HEK293 (cell line): ENCODE measurements around the gene DNMBP.

Experiments used
- KLF1 ChIP-seq: fragments of 450-650 bp; formaldehyde crosslinking; IDR thresholded peaks from 2 replicates; pipeline ENCODE4 v1.5.1; 2016; ENCODE audit warnings: missing biosample characterization, missing genetic modification characterization
- KLF9 ChIP-seq: fragments of 450-650 bp; formaldehyde crosslinking; IDR thresholded peaks from 2 replicates; pipeline ENCODE4 v1.5.1; 2016; ENCODE audit warnings: missing biosample characterization, missing genetic modification characterization, low read depth
- TCF7L2 ChIP-seq: IDR thresholded peaks from 2 replicates; pipeline ENCODE4 v1.6.1; 2011; ENCODE audit warnings: low read depth, mild to moderate bottlenecking, inconsistent platforms, low read length, moderate library complexity, borderline replicate concordance
- YY1 ChIP-seq: fragments of 450-650 bp; formaldehyde crosslinking; IDR thresholded peaks from 2 replicates; pipeline ENCODE4 v1.5.1; 2018; ENCODE audit warnings: missing biosample characterization, missing genetic modification characterization
- ZNF121 ChIP-seq: fragments of 450-650 bp; formaldehyde crosslinking; IDR thresholded peaks from 2 replicates; pipeline ENCODE4 v1.5.1; 2016; ENCODE audit warnings: missing biosample characterization, missing genetic modification characterization
- ZNF24 ChIP-seq: fragments of 450-650 bp; formaldehyde crosslinking; IDR thresholded peaks from 2 replicates; pipeline ENCODE4 v1.5.1; 2016; ENCODE audit warnings: missing biosample characterization, missing genetic modification characterization
- TF ChIP-seq, protein P1 (sequence below): fragments of 450-650 bp; formaldehyde crosslinking; IDR thresholded peaks from 2 replicates; pipeline ENCODE4 v1.5.1; 2016; ENCODE audit warnings: missing biosample characterization, missing genetic modification characterization, low read depth
- TF ChIP-seq, protein P2 (sequence below): fragments of 450-650 bp; formaldehyde crosslinking; IDR thresholded peaks from 2 replicates; pipeline ENCODE4 v1.5.1; 2016; ENCODE audit warnings: missing biosample characterization, missing genetic modification characterization, low read depth
- TF ChIP-seq, protein P3 (sequence below): fragments of 450-650 bp; formaldehyde crosslinking; IDR thresholded peaks from 2 replicates; pipeline ENCODE4 v1.5.1; 2016; ENCODE audit warnings: missing biosample characterization, missing genetic modification characterization

DNA sequence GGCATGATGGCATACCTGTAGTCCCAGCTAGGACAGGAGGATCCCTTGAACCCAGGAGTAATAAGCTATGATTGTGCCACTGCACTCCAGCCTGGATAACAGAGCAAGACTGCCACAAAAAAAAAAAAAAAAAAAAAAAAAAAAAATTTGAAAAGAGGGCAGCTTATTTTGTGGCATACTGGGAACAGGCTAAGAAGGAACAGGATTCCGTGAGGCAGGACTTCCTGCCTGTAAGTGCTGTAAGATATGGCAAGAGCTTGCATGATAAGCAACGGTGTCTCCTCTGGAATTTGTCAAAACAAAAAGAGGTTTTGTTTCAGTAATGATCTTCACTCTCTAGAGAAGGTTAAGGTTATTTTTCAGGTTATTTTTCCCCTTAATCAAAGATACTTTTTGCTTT, 126.2 kb downstream of the DNMBP start:
- no peak for TF ChIP-seq ZNF121
- TF ChIP-seq, protein P1, sequence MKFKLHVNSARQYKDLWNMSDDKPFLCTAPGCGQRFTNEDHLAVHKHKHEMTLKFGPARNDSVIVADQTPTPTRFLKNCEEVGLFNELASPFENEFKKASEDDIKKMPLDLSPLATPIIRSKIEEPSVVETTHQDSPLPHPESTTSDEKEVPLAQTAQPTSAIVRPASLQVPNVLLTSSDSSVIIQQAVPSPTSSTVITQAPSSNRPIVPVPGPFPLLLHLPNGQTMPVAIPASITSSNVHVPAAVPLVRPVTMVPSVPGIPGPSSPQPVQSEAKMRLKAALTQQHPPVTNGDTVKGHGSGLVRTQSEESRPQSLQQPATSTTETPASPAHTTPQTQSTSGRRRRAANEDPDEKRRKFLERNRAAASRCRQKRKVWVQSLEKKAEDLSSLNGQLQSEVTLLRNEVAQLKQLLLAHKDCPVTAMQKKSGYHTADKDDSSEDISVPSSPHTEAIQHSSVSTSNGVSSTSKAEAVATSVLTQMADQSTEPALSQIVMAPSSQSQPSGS: no peak
- TF ChIP-seq KLF1 (tag by site-specific recombination): no peak
- TF ChIP-seq, protein P2, sequence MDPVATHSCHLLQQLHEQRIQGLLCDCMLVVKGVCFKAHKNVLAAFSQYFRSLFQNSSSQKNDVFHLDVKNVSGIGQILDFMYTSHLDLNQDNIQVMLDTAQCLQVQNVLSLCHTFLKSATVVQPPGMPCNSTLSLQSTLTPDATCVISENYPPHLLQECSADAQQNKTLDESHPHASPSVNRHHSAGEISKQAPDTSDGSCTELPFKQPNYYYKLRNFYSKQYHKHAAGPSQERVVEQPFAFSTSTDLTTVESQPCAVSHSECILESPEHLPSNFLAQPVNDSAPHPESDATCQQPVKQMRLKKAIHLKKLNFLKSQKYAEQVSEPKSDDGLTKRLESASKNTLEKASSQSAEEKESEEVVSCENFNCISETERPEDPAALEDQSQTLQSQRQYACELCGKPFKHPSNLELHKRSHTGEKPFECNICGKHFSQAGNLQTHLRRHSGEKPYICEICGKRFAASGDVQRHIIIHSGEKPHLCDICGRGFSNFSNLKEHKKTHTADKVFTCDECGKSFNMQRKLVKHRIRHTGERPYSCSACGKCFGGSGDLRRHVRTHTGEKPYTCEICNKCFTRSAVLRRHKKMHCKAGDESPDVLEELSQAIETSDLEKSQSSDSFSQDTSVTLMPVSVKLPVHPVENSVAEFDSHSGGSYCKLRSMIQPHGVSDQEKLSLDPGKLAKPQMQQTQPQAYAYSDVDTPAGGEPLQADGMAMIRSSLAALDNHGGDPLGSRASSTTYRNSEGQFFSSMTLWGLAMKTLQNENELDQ (tag by site-specific recombination): no peak
- TF ChIP-seq ZNF24: no peak
- no peak for TF ChIP-seq TCF7L2
- no peak for TF ChIP-seq KLF9 (tag by site-specific recombination)
- TF ChIP-seq, protein P3, sequence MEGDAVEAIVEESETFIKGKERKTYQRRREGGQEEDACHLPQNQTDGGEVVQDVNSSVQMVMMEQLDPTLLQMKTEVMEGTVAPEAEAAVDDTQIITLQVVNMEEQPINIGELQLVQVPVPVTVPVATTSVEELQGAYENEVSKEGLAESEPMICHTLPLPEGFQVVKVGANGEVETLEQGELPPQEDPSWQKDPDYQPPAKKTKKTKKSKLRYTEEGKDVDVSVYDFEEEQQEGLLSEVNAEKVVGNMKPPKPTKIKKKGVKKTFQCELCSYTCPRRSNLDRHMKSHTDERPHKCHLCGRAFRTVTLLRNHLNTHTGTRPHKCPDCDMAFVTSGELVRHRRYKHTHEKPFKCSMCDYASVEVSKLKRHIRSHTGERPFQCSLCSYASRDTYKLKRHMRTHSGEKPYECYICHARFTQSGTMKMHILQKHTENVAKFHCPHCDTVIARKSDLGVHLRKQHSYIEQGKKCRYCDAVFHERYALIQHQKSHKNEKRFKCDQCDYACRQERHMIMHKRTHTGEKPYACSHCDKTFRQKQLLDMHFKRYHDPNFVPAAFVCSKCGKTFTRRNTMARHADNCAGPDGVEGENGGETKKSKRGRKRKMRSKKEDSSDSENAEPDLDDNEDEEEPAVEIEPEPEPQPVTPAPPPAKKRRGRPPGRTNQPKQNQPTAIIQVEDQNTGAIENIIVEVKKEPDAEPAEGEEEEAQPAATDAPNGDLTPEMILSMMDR (tag by site-specific recombination): no peak
- TF ChIP-seq YY1 (tag by site-specific recombination): no peak
